Mucosa of descending colon (tissue), 3 donors: ENCODE results near the gene ITGA5. TPM values are rescaled to one million over a fixed set of nuclear protein-coding genes. Genes with fewer than 3 reads are reported as not detected.
A peak's percentile ranks its signal among the peaks of the same experiment; 100 is the strongest.

Source experiments
- ATAC-seq: fragments of 200-7000 bp; cut with Tn5 transposase; one replicate; pipeline ENCODE4 v1.9.1; 2020; ENCODE audit warnings: mild to moderate bottlenecking, moderate library complexity
- DNase-seq, 3 donors: peaks; one replicate each; pipeline ENCODE4 v3.0.0-alpha.2; 2020
- H3K36me3 ChIP-seq: fragments of 200-600 bp; one replicate; pipeline ENCODE4 v1.8.0; 2021; ENCODE audit warnings: low read depth, mild to moderate bottlenecking
- H3K4me1 ChIP-seq: fragments of 200-600 bp; one replicate; pipeline ENCODE4 v1.8.0; 2021; ENCODE audit warnings: low read depth, mild to moderate bottlenecking
- H3K4me3 ChIP-seq: fragments of 200-600 bp; one replicate; pipeline ENCODE4 v1.8.0; 2021; ENCODE audit warnings: mild to moderate bottlenecking
- H3K9me3 ChIP-seq: fragments of 200-600 bp; one replicate; pipeline ENCODE4 v1.8.0; 2021; ENCODE audit warnings: mild to moderate bottlenecking
- intact Hi-C, 2 donors: fragments of 100-400 bp; cut with DNase I in 1 of 2; cut with micrococcal nuclease in 1 of 2; formaldehyde crosslinking; loops; one replicate each; pipeline versions ENCODE4 v1.11.0 to v1.11.1; 2022; cut with DNase I, micrococcal nuclease
- total RNA-seq, 3 donors: library from RNA; stranded (reverse); fragmentation: NEBNext Ultra II Directional in 2 of 3; extraction: Animal tissue kit (Norgen Biotek cat#: 25700) in 2 of 3; gene quantifications; one replicate each; pipeline versions ENCODE4 v1.2.1 to v1.2.4, GENCODE V29; 2021 to 2023
- TF ChIP-seq, protein P1 (sequence below): fragments of 200-600 bp; IDR thresholded peaks from one replicate; pipeline ENCODE4 v1.8.0; 2022; ENCODE audit warnings: antibody characterized with exemption, mild to moderate bottlenecking
- donor health status: DM: no; HTN: no; CAD: no; lungs with moderate emphysema.
- donor health status: DM: no; HTN: no; CAD: no.
- donor health status: DM: no; HTN: yes; CAD: no.

ITGA5 gene
- total RNA-seq, 3 donors from 2014 or later = 8.0 to 201 (median 61.8) TPM

DNA sequence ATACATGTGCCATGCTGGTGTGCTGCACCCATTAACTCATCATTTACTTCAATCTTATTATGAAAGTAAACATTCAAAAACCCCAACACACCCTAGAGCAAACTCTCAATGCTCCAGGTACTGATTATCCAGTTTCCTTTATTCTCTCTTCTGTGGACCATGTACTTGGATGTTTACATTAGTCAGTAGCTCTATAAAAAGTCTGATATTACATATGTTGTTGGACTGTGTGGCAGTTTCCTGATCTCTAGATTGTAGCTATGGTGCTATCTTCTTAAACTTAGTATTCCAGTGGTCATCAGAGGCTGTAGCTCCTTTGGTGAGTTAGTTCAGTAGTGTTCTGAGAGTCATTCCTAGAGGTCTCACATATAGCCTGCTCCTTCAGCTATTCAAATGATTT, 25.1 kb upstream of the ITGA5 start:
- TF ChIP-seq, protein P1, sequence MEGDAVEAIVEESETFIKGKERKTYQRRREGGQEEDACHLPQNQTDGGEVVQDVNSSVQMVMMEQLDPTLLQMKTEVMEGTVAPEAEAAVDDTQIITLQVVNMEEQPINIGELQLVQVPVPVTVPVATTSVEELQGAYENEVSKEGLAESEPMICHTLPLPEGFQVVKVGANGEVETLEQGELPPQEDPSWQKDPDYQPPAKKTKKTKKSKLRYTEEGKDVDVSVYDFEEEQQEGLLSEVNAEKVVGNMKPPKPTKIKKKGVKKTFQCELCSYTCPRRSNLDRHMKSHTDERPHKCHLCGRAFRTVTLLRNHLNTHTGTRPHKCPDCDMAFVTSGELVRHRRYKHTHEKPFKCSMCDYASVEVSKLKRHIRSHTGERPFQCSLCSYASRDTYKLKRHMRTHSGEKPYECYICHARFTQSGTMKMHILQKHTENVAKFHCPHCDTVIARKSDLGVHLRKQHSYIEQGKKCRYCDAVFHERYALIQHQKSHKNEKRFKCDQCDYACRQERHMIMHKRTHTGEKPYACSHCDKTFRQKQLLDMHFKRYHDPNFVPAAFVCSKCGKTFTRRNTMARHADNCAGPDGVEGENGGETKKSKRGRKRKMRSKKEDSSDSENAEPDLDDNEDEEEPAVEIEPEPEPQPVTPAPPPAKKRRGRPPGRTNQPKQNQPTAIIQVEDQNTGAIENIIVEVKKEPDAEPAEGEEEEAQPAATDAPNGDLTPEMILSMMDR = no peak
- intact Hi-C loops = no loop called here

GRCh38 chr12:54443446-54443845, 24.4 kb upstream of the ITGA5 start:
- no peaks in the 10 kb centered on the region for H3K9me3 ChIP-seq
- DNase-seq (no peak), ATAC-seq (no peak)
- H3K36me3 ChIP-seq = no peaks in the 10 kb centered on the region
- H3K4me3 ChIP-seq = no peak overlapping the region
- H3K4me1 ChIP-seq = peaks cover 6% of the 10 kb centered on the region
- TF ChIP-seq, protein P1 = no peak
- intact Hi-C loops = no loop called here

More for the DNA sequence above, 25.1 kb upstream of the ITGA5 start:
- no peak for DNase-seq
- H3K4me3 ChIP-seq = no peak overlapping the region
- H3K9me3 ChIP-seq = no peaks in the 10 kb centered on the region
- ATAC-seq = peak; percentile 73
- no peaks in the 10 kb centered on the region for H3K36me3 ChIP-seq
- peaks cover 6% of the 10 kb centered on the region for H3K4me1 ChIP-seq

GRCh38 chr12:54442961-54443360, 23.9 kb upstream of the ITGA5 start:
- H3K4me1 ChIP-seq = peaks cover 6% of the 10 kb centered on the region
- no peak overlapping the region for H3K4me3 ChIP-seq
- ATAC-seq (no peak), DNase-seq (no peak)
- no peaks in the 10 kb centered on the region for H3K9me3 ChIP-seq
- intact Hi-C loops = no loop called here
- H3K36me3 ChIP-seq = no peaks in the 10 kb centered on the region
- TF ChIP-seq, protein P1 = no peak

- H3K9me3 ChIP-seq = no peaks in the 10 kb centered on the region
- H3K4me1 ChIP-seq = peaks cover 6% of the 10 kb centered on the region
- no peaks in the 10 kb centered on the region for H3K36me3 ChIP-seq
- ATAC-seq = no peak
- TF ChIP-seq, protein P1 = no peak
- intact Hi-C loops = no loop called here
- no peak for DNase-seq
- H3K4me3 ChIP-seq = no peak overlapping the region
These were observed 23.0 kb upstream of the ITGA5 start for GRCh38 chr12:54442099-54442498.

GRCh38 chr12:54439521-54440255, 20.6 kb upstream of the ITGA5 start:
- Histone ChIP-seq H3K9me3 (no peaks in the 10 kb centered on the region), H3K36me3 (no peaks in the 10 kb centered on the region), H3K4me1 (peaks cover 3% of the 10 kb centered on the region), H3K4me3 (no peak overlapping the region)
- TF ChIP-seq, protein P1 = peak; percentile 43
- ATAC-seq (peak; percentile 83), DNase-seq (no peak)
- intact Hi-C loops = loop anchor here (5.0 kb wide), 2 partner anchors 37 to 42 kb away; no protein-coding TSS in a partner anchor
